LNCaP clone FGC (cell line): ENCODE measurements around the gene TMEM8B.

Source experiments
- DNase-seq: peaks from one replicate; pipeline ENCODE4 v3.0.0-alpha.2; 2011; ENCODE audit warnings: low read depth
- H3K4me3 ChIP-seq: 2 replicates; pipeline ENCODE4 v1.5.1; 2011; ENCODE audit warnings: mild to moderate bottlenecking, low read depth, low read length, control low read depth
- TF ChIP-seq, protein P1 (sequence below): IDR thresholded peaks from 2 replicates; pipeline ENCODE4 v1.5.1; 2012; ENCODE audit warnings: mild to moderate bottlenecking; ENCODE audit not compliant: control insufficient read depth, insufficient read depth; ENCODE audit errors: extremely low read depth

Gene TMEM8B

DNA sequence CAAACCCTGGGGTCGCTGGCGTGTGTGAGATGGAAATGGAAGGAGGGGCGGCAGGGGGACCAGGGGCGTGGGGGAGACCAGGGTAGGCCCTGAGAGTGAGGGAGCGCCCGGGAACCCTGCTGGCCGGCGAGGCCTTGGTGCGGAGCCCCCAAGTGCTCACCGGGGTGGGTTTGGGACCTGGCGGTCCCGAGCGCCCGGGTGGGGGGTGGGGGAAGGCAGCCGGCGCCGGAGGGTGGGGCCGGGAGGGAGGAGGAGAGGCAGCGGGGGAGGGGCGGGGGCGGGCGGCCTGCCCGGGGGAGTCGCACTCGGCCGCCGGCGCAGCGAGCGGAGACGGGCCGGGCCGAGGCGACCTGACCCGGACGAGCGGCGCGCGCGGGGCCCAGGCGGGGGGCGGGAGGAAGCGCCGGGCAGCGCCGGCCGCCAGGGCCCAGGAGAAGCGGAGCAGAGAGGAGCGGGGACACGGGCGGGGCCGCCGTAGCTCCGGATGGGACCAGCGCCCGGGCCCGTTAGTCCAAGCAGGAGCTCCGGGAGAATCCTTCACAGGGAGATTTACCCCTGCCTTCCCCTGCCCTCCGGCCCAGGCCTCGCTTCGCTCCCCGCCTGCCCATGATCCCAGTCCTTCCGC, 37.6 kb upstream of the TMEM8B start, which contains the start of gene NPR2:
Gene NPR2 (plus strand): TSS at position 295 of the 625 bp plus-strand sequence. CDS start 818 bp downstream, outside the sequence.
- no peak for DNase-seq
- no peak within 1 kb of the TSS for H3K4me3 ChIP-seq
- TF ChIP-seq, protein P1, sequence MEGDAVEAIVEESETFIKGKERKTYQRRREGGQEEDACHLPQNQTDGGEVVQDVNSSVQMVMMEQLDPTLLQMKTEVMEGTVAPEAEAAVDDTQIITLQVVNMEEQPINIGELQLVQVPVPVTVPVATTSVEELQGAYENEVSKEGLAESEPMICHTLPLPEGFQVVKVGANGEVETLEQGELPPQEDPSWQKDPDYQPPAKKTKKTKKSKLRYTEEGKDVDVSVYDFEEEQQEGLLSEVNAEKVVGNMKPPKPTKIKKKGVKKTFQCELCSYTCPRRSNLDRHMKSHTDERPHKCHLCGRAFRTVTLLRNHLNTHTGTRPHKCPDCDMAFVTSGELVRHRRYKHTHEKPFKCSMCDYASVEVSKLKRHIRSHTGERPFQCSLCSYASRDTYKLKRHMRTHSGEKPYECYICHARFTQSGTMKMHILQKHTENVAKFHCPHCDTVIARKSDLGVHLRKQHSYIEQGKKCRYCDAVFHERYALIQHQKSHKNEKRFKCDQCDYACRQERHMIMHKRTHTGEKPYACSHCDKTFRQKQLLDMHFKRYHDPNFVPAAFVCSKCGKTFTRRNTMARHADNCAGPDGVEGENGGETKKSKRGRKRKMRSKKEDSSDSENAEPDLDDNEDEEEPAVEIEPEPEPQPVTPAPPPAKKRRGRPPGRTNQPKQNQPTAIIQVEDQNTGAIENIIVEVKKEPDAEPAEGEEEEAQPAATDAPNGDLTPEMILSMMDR: no peak

DNA sequence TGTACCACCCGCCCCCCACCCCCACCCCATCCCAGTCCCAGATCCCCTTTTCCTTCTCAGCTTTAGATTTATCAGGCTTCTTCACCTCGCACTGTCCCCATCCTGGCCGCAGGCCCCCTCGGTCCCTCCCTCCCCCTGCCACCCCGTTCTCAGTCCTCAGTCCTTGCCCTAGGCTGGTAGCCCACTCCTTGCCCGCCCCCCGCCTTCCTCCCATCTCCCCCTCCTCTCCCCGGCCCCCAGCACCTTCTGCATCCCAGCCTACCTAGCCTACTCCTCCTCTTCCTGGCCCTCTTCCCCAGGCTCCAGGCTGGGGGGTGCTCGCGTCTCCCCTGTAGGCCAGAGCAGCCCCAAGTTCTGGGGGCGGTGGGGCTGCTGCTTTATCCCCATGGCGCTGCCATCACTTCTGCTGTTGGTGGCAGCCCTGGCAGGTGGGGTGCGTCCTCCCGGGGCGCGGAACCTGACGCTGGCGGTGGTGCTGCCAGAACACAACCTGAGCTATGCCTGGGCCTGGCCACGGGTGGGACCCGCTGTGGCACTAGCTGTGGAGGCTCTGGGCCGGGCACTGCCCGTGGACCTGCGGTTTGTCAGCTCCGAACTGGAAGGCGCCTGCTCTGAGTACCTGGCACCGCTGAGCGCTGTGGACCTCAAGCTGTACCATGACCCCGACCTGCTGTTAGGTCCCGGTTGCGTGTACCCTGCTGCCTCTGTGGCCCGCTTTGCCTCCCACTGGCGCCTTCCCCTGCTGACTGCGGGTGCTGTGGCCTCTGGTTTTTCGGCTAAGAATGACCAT, 36.8 kb upstream of the TMEM8B start:
- no peak overlapping the region for H3K4me3 ChIP-seq
- TF ChIP-seq, protein P1: no peak
- DNase-seq: no peak

DNA sequence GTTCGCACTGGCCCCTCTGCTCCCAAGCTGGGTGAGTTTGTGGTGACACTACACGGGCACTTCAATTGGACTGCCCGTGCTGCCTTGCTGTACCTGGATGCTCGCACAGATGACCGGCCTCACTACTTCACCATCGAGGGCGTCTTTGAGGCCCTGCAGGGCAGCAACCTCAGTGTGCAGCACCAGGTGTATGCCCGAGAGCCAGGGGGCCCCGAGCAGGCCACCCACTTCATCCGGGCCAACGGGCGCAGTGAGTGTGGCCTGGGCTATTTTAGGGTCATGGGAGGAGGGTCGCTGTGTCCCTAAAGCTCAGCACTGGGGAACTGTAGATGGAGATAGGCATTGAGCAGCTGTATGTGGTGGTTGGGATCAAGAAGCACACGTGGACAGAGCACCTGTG, 36.2 kb upstream of the TMEM8B start:
- H3K4me3 ChIP-seq: no peak overlapping the region
- DNase-seq: no peak
- TF ChIP-seq, protein P1: no peak

DNA sequence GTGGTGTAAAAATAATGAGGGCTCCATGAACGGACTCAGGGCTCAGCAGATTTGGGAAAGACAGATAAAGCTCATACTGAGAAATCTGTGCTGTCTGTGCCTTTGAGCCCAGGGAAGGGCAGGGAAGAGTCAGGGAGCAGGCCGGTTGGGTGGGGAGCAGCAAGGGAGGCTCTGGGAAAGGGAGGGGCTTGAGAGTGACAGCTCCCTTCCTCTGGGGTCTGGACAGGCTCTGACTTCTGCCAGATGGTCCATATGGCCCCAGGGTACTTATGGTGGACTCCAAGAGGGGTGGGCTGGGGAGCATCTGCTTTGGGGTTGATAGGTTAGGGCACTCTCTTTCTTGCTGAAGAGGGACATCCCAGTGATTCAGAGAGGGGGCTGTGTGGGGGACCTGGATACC, 35.6 kb upstream of the TMEM8B start:
- no peak overlapping the region for H3K4me3 ChIP-seq
- DNase-seq: no peak
- TF ChIP-seq, protein P1: no peak

DNA sequence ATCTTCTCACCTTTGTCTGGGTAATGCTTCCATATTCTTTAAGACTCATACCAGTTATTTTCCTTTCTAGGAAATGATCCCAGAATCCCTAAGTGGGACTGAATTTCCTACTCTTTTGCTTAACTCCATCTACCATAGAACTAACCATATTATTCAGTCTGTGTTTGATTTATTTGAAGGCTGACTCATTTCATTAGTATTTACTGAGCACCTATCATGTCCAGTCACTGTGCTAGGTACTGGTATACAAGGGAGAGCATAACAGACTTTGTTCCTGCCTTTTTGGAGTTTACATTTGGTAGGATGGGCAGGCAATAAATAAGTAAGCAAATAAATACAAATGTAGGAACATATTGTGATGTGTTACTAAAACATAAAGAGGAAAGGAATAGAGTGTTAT, 33.3 kb upstream of the TMEM8B start:
- DNase-seq: no peak
- TF ChIP-seq, protein P1: no peak
- H3K4me3 ChIP-seq: no peak overlapping the region

DNA sequence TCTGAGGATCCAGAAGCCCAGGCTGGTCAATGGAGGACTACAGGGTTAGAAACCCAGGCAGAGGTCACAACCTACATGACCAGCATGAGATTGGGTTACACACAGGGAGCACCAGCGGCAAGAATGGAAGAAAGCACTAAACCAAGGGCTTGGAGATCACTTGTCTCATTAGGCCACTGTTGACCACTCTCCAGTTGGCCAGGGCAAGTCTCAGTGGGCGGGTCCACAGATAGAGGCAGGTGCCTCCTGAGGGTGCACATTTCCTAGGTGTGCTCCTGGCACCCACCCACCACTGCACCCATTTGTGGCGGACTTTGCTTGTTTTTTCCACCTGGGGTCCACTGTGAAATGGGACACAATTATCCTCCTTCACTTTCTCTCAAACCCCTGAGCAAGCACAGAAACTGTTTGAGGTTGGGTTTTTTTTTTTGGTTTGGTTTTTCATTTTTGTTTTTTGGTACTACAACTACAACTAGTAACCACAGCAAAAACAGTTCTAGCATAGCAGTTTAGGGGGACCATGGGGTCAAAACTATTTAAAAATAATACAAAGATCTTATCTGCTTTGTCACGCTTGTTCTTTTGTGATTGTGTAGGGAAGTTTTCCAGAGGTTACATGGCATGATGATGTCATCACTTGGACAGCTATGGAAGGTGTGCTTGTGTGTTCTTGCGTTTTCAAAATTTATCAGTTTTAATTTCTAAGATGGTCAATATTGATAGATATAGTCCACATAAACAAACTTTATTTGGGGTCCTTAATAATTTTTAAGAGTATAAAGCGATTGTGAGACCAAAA, 31.5 kb upstream of the TMEM8B start:
- TF ChIP-seq, protein P1: no peak
- no peak overlapping the region for H3K4me3 ChIP-seq
- DNase-seq: no peak
